ENCODE measurements around the gene USF2. TPM values are rescaled to one million over a fixed set of nuclear protein-coding genes. Genes with fewer than 3 reads are reported as not detected.

Gene USF2
- polyA plus RNA-seq, 3 donors, result 2.7 to 248 (median 5.0) TPM

- Histone ChIP-seq H3K36me3 (replicated peaks in 1 of 2; ENCODE audit: control insufficient read depth in 1 of 2, insufficient read depth in 2 of 2, low read length in 2 of 2) (no peaks in the 10 kb centered on the region), H4K20me1 (ENCODE audit: insufficient read depth, low read length) (no peaks in the 10 kb centered on the region), H3K79me2 (ENCODE audit: insufficient read depth, low read length) (no peaks in the 10 kb centered on the region), H3K4me1 (ENCODE audit: control insufficient read depth in 1 of 2, insufficient read depth in 2 of 2, low read length in 2 of 2) (peaks cover 70 to 79% of the 10 kb centered on the region in 2 donors), H2AFZ (ENCODE audit: insufficient read depth, low read depth, low read length, poor library complexity, severe bottlenecking) (no peak overlapping the region), H3K27ac (ENCODE audit: low read depth in 1 of 2, low read length in 2 of 2) (no peak overlapping the region), H3K4me3 (replicated peaks in 1 of 3; ENCODE audit: low read depth in 2 of 3, low read length in 3 of 3) (no peak overlapping the region), H3K27me3 (ENCODE audit: control insufficient read depth in 2 of 2, insufficient read depth in 2 of 2, low read length in 2 of 2) (no peaks in the 10 kb centered on the region), H3K9ac (ENCODE audit: insufficient read depth, low read length, poor library complexity, severe bottlenecking) (no peak overlapping the region), H3K9me3 (replicated peaks in 1 of 2; ENCODE audit: control insufficient read depth in 1 of 2, insufficient read depth in 1 of 2, low read length in 2 of 2) (no peaks in the 10 kb centered on the region), H3K4me2 (replicated peaks; ENCODE audit: extremely low read depth, low read length, poor library complexity, severe bottlenecking) (no peak overlapping the region)
- Mint-ChIP-seq H3K27me3 (ENCODE audit: low read depth in 3 of 3) (peaks cover 0 to 3% (median 2%) of the 10 kb centered on the region in 3 donors), H3K4me1 (peaks cover 73% of the 10 kb centered on the region), H3K27ac (peak overlapping the region in 1 of 7 donors; percentile 42), H3K9me3 (peaks cover 0 to 7% (median 2%) of the 10 kb centered on the region in 7 donors), H3K4me3 (no peak overlapping the region), H3K36me3 (peaks cover 0 to 15% of the 10 kb centered on the region in 2 donors)
- 100% methylated on average over 4 of the region's 9 CpGs for whole genome bisulfite sequencing (ENCODE audit: insufficient coverage)
- no peak for DNase-seq
- TF ChIP-seq, protein P1, sequence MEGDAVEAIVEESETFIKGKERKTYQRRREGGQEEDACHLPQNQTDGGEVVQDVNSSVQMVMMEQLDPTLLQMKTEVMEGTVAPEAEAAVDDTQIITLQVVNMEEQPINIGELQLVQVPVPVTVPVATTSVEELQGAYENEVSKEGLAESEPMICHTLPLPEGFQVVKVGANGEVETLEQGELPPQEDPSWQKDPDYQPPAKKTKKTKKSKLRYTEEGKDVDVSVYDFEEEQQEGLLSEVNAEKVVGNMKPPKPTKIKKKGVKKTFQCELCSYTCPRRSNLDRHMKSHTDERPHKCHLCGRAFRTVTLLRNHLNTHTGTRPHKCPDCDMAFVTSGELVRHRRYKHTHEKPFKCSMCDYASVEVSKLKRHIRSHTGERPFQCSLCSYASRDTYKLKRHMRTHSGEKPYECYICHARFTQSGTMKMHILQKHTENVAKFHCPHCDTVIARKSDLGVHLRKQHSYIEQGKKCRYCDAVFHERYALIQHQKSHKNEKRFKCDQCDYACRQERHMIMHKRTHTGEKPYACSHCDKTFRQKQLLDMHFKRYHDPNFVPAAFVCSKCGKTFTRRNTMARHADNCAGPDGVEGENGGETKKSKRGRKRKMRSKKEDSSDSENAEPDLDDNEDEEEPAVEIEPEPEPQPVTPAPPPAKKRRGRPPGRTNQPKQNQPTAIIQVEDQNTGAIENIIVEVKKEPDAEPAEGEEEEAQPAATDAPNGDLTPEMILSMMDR (IDR thresholded peaks at IDR 0.05), result no peak
- intact Hi-C loops (cut with micrococcal nuclease), result no loop called here
Measured at GRCh38 chr19:35322014-35322413, 53.3 kb downstream of the USF2 start.

- Mint-ChIP-seq H3K9me3 (peaks cover 0 to 2% (median 0%) of the 10 kb centered on the region in 7 donors), H3K27me3 (ENCODE audit: low read depth in 3 of 3) (peaks cover 1 to 4% (median 2%) of the 10 kb centered on the region in 3 donors), H3K36me3 (peaks cover 0 to 5% of the 10 kb centered on the region in 2 donors), H3K27ac (peak overlapping the region in 3 of 7 donors; percentile 6 to 30 (median 26)), H3K4me1 (peaks cover 41% of the 10 kb centered on the region), H3K4me3 (no peak overlapping the region)
- Histone ChIP-seq H3K4me2 (replicated peaks; ENCODE audit: extremely low read depth, low read length, poor library complexity, severe bottlenecking) (no peak overlapping the region), H3K79me2 (ENCODE audit: insufficient read depth, low read length) (no peaks in the 10 kb centered on the region), H3K9ac (ENCODE audit: insufficient read depth, low read length, poor library complexity, severe bottlenecking) (no peak overlapping the region), H3K27me3 (ENCODE audit: control insufficient read depth in 2 of 2, insufficient read depth in 2 of 2, low read length in 2 of 2) (no peaks in the 10 kb centered on the region), H3K9me3 (replicated peaks in 1 of 2; ENCODE audit: control insufficient read depth in 1 of 2, insufficient read depth in 1 of 2, low read length in 2 of 2) (no peaks in the 10 kb centered on the region), H4K20me1 (ENCODE audit: insufficient read depth, low read length) (no peaks in the 10 kb centered on the region), H3K27ac (ENCODE audit: low read depth in 1 of 2, low read length in 2 of 2) (no peak overlapping the region), H3K36me3 (replicated peaks in 1 of 2; ENCODE audit: control insufficient read depth in 1 of 2, insufficient read depth in 2 of 2, low read length in 2 of 2) (no peaks in the 10 kb centered on the region), H2AFZ (ENCODE audit: insufficient read depth, low read depth, low read length, poor library complexity, severe bottlenecking) (no peak overlapping the region), H3K4me3 (replicated peaks in 1 of 3; ENCODE audit: low read depth in 2 of 3, low read length in 3 of 3) (no peak overlapping the region), H3K4me1 (ENCODE audit: control insufficient read depth in 1 of 2, insufficient read depth in 2 of 2, low read length in 2 of 2) (peaks cover 35 to 53% of the 10 kb centered on the region in 2 donors)
- intact Hi-C loops (cut with micrococcal nuclease), result loop anchor here in 1 of 2 donors (2.0 kb wide), 1 partner anchor 19 kb away; the partner anchor contains the start of gene FFAR1
- peak in 2 of 3 donors; percentile 25 to 40 for DNase-seq
- TF ChIP-seq, protein P1 (IDR thresholded peaks at IDR 0.05), result peak; percentile 41
- no CpG with 5 or more reads among the region's 4 CpGs for WGBS (ENCODE audit: insufficient coverage)
Measured at GRCh38 chr19:35327642-35328041, 58.9 kb downstream of the USF2 start.
